Astrocyte of the spinal cord (primary cell): ENCODE data around the gene SLC12A5.

Source experiments
- DNase-seq: peaks from one replicate; pipeline ENCODE4 v3.0.0; 2011; ENCODE audit warnings: low read depth, low spot score
- H3K4me3 ChIP-seq: 2 replicates; pipeline ENCODE4 v1.5.1; 2011; ENCODE audit warnings: low read depth, mild to moderate bottlenecking, low read length, moderate library complexity
- in situ Hi-C: cut with HindIII; loops from 2 replicates; pipeline ENCODE4 v1.10.0; 2017; ENCODE audit warnings: low sequenced_read_pairs
- TF ChIP-seq, protein P1 (sequence below): IDR thresholded peaks from 2 replicates; pipeline ENCODE4 v1.5.1; 2012; ENCODE audit warnings: low read depth, mild to moderate bottlenecking, low read length, inconsistent platforms

The SLC12A5 gene

DNA sequence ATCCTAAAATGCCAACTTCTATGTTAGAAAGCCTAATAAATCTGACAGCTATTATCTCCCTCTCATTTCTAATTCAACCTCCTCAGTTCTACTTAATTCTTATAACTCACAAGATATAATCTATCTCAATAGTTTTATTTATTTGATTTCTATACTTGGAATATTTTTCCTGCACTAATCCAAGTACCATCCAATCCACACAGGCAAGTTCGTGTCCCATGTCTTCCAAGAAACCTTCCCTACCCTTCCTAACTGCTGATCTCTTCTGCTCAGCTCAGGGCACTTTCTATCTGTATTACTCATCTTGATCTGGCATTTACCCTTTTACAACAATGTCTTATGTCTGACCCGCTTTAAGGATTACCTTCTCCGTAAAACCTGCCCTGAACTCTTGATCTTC is 42.6 kb downstream of the SLC12A5 start:
- DNase-seq = no peak
- TF ChIP-seq, protein P1, sequence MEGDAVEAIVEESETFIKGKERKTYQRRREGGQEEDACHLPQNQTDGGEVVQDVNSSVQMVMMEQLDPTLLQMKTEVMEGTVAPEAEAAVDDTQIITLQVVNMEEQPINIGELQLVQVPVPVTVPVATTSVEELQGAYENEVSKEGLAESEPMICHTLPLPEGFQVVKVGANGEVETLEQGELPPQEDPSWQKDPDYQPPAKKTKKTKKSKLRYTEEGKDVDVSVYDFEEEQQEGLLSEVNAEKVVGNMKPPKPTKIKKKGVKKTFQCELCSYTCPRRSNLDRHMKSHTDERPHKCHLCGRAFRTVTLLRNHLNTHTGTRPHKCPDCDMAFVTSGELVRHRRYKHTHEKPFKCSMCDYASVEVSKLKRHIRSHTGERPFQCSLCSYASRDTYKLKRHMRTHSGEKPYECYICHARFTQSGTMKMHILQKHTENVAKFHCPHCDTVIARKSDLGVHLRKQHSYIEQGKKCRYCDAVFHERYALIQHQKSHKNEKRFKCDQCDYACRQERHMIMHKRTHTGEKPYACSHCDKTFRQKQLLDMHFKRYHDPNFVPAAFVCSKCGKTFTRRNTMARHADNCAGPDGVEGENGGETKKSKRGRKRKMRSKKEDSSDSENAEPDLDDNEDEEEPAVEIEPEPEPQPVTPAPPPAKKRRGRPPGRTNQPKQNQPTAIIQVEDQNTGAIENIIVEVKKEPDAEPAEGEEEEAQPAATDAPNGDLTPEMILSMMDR = no peak
- in situ Hi-C loops = no loop called here
- no peak overlapping the region for H3K4me3 ChIP-seq

DNA sequence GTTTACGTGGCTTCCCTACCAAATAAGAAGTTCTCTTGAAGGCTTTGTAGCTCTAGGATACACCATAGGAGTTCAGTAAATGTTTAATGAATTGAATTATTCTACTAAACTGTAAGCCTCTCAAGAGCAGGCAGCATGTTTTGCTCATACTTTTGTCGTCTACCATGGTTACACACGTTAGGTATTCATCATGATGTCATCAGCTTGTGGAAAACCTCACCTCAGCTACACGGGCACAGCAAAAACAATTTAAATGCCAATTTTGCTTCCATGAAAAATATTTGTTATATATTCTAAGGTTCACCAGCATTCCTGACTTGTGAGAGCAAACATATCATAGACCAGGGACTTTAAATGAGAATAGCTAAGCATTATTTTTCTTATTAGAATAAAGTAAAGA is 44.0 kb downstream of the SLC12A5 start:
- no peak overlapping the region for H3K4me3 ChIP-seq
- no peak for DNase-seq
- TF ChIP-seq, protein P1 = no peak
- in situ Hi-C loops = no loop called here

DNA sequence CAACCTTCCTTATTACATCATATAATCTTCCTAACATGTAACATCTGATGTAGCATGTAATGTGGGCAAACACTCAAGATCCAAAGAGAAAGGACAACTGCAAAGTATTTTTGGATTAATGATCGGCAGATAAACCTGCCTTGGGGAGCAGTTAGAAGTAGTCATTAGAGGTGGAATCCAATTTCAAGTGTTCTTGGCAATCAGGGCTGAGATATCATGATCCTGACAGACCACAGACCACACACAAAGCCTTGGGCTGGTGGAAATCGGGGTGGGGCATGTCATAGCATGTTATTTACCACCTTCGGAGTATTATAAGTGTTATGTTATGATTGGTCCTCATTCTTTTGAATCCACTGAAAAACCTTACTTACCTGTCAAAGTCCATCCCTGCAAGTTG is 44.4 kb downstream of the SLC12A5 start:
- in situ Hi-C loops = no loop called here
- TF ChIP-seq, protein P1 = no peak
- no peak for DNase-seq
- no peak overlapping the region for H3K4me3 ChIP-seq

DNA sequence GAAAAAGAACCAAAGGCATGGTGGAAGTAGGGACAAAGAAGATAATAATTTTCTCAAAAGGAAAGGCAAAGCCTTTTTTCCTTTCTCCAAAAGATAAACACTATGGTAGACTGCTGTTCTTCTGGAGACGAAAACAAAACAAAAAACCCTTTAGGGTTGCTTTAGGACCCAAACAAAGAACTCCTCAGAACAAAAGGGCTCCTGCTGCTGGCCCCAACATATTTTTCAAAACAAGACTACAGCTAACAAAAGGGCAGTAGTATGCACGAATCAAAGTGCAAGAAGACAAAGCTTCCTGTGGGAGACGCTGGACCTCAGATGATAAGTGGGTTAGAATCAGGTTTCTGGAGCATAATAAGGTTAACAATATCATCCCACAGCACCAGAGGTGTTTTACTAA is 45.0 kb downstream of the SLC12A5 start:
- TF ChIP-seq, protein P1 = no peak
- no peak for DNase-seq
- H3K4me3 ChIP-seq = no peak overlapping the region
- in situ Hi-C loops = no loop called here

DNA sequence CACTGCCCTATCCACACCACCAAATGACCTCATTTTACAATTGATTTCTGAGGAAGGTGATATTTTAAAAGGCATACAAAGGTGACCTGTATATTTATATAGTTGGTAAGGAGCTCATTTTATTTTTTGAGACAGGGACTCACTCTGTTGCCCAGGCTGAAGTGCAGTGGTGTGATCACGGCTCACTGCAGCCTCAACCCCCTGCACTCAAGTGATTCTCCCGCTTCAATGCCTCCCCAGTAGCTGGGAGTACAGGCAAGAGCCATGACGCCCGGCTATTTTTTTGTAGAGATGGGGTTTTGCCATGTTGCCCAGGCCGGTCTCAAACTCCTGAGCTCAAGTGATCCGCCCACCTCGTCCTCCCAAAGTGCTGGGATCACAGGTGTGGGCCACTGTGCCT is 47.8 kb downstream of the SLC12A5 start:
- in situ Hi-C loops = no loop called here
- TF ChIP-seq, protein P1 = no peak
- no peak overlapping the region for H3K4me3 ChIP-seq
- DNase-seq = no peak

DNA sequence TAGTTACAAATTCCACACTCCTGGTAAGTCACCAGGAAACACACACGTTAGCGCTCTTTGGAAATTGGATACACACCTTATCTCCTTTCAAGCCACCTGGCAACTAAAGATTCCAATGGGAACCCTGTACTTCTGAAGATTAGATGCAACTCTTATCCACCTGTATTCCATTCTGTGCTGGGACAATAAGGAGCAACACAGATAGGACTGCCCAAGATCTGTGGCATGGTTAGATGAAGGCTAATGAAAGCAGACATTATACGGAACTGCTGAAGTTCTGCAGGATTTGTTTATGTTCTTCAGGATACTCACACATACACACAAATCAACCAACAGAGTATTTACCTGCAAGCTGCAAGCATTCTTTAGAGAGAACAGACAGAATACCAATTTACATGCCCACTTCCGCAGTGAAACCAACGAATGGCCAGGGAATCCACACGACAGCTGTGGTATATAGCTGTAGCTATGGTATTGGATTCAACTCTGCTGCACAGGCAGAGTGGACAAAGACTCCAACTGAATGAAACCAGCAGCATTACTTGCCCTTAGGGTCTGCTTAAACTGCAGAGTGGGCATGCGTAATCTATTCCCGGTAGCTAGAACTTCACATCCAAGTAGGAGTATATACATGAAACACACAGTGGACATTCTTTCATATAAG is 48.8 kb downstream of the SLC12A5 start:
- no peak overlapping the region for H3K4me3 ChIP-seq
- in situ Hi-C loops = no loop called here
- DNase-seq = no peak
- TF ChIP-seq, protein P1 = no peak
